Mucosa of descending colon (tissue), 3 donors: Measurements from ENCODE around the gene DCC. TPM values are rescaled to one million over a fixed set of nuclear protein-coding genes. Genes with fewer than 3 reads are reported as not detected.

Experiments used
- ATAC-seq: fragments of 200-7000 bp; cut with Tn5 transposase; one replicate; pipeline ENCODE4 v1.9.1; 2020; ENCODE audit warnings: mild to moderate bottlenecking, moderate library complexity
- DNase-seq, 3 donors: peaks; one replicate each; pipeline ENCODE4 v3.0.0-alpha.2; 2020
- H3K36me3 ChIP-seq: fragments of 200-600 bp; one replicate; pipeline ENCODE4 v1.8.0; 2021; ENCODE audit warnings: low read depth, mild to moderate bottlenecking
- H3K4me1 ChIP-seq: fragments of 200-600 bp; one replicate; pipeline ENCODE4 v1.8.0; 2021; ENCODE audit warnings: low read depth, mild to moderate bottlenecking
- H3K4me3 ChIP-seq: fragments of 200-600 bp; one replicate; pipeline ENCODE4 v1.8.0; 2021; ENCODE audit warnings: mild to moderate bottlenecking
- H3K9me3 ChIP-seq: fragments of 200-600 bp; one replicate; pipeline ENCODE4 v1.8.0; 2021; ENCODE audit warnings: mild to moderate bottlenecking
- intact Hi-C, 2 donors: fragments of 100-400 bp; cut with DNase I in 1 of 2; cut with micrococcal nuclease in 1 of 2; formaldehyde crosslinking; loops; one replicate each; pipeline versions ENCODE4 v1.11.0 to v1.11.1; 2022; cut with DNase I, micrococcal nuclease
- total RNA-seq, 3 donors: library from RNA; stranded (reverse); fragmentation: NEBNext Ultra II Directional in 2 of 3; extraction: Animal tissue kit (Norgen Biotek cat#: 25700) in 2 of 3; gene quantifications; one replicate each; pipeline versions ENCODE4 v1.2.1 to v1.2.4, GENCODE V29; 2021 to 2023
- TF ChIP-seq, protein P1 (sequence below): fragments of 200-600 bp; IDR thresholded peaks from one replicate; pipeline ENCODE4 v1.8.0; 2022; ENCODE audit warnings: antibody characterized with exemption, mild to moderate bottlenecking
- donor health status: DM: no; HTN: no; CAD: no; lungs with moderate emphysema.
- donor health status: DM: no; HTN: no; CAD: no.
- donor health status: DM: no; HTN: yes; CAD: no.

Gene DCC
- total RNA-seq, 3 donors from 2014 or later = 0.26 to 1.3 (median 0.34) TPM

DNA sequence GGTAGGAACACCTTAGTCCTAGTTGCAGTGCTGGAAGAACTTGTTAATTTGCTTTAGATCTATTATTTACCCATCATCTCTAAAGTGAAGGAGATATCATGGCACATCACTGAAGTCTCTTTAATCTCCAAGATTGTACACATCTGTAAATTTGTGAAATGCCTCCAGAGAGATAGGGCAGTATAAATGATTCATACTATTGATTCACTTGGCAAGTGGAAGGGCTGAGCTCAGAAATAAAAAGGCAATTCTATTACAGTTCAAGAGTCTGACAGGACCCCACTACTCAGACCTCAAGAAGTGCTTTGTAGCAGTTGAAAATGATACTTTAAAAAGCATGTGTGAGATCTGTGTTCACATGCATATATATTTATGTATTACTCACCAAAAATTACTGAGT is 489.3 kb downstream of the DCC start:
- TF ChIP-seq, protein P1, sequence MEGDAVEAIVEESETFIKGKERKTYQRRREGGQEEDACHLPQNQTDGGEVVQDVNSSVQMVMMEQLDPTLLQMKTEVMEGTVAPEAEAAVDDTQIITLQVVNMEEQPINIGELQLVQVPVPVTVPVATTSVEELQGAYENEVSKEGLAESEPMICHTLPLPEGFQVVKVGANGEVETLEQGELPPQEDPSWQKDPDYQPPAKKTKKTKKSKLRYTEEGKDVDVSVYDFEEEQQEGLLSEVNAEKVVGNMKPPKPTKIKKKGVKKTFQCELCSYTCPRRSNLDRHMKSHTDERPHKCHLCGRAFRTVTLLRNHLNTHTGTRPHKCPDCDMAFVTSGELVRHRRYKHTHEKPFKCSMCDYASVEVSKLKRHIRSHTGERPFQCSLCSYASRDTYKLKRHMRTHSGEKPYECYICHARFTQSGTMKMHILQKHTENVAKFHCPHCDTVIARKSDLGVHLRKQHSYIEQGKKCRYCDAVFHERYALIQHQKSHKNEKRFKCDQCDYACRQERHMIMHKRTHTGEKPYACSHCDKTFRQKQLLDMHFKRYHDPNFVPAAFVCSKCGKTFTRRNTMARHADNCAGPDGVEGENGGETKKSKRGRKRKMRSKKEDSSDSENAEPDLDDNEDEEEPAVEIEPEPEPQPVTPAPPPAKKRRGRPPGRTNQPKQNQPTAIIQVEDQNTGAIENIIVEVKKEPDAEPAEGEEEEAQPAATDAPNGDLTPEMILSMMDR = no peak
- DNase-seq (no peak), ATAC-seq (no peak)
- Histone ChIP-seq H3K4me3 (no peak overlapping the region), H3K36me3 (no peaks in the 10 kb centered on the region), H3K4me1 (no peaks in the 10 kb centered on the region), H3K9me3 (no peaks in the 10 kb centered on the region)
- intact Hi-C loops = no loop called here

DNA sequence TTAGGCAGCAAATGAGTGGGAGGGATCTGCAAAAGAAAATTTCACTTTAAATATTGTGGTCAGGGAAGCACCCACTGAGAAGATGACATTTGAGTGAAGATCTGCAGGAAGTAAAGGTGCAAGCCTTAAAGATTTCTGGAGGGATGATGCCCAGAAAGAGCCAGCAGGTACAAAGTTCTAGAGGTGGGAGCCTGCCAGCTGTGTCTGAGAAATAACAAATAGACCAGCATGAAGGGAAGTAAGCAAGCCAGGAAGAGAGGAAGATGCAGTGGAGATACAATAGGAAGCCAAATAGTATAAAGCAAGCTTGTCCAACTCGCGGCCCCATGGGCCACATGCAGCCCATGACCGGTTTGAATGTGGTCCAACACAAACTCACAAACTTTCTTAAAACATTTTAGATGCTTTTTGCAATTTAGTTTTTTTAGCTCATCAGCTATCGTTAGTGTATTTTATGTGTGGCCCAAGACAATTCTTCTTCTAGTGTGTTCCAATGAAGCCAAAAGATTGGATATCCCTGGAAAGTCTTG is 489.9 kb downstream of the DCC start:
- intact Hi-C loops = no loop called here
- no peak for DNase-seq
- H3K4me3 ChIP-seq = no peak overlapping the region
- H3K36me3 ChIP-seq = no peaks in the 10 kb centered on the region
- TF ChIP-seq, protein P1 = no peak
- ATAC-seq = no peak
- H3K9me3 ChIP-seq = no peaks in the 10 kb centered on the region
- no peaks in the 10 kb centered on the region for H3K4me1 ChIP-seq

DNA sequence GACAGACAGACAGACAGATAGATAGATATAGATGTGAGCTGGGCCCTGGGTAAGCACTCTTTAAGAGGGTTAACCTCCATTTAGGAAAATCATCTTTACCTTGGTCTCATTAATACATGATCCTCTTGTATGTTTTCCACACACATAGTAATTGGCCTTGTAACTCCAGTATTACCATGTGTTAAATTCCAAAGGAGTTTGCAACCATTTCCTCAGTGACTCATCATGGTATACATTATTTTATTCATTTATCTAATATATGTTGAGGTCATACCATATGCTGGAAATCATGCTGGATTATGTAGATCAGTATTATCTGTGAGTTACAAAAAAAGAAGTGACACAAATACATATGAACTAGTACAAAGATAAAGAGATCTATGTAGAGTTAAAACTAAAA is 504.3 kb downstream of the DCC start:
- TF ChIP-seq, protein P1 = no peak
- H3K9me3 ChIP-seq = no peaks in the 10 kb centered on the region
- intact Hi-C loops = no loop called here
- no peak overlapping the region for H3K4me3 ChIP-seq
- no peaks in the 10 kb centered on the region for H3K36me3 ChIP-seq
- H3K4me1 ChIP-seq = no peaks in the 10 kb centered on the region
- DNase-seq (no peak), ATAC-seq (no peak)

DNA sequence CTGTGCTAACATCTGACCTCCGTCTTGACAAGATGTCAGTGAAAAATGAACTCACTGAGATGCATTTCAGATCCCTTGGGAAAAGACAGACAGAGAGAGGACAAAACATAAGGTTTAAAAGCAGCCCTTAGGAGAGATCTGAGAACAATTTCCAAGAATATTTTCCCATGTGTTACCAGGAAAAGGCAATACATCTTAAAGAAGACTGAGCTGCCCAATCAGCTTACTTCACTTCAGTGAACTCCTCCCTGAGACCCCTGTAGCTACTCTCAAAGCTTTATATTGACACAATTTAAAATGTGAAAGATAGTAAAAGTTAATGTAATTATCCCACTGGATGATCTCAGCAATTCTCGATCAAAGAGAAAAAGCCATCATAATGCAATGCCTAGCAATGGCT is 505.0 kb downstream of the DCC start:
- intact Hi-C loops = no loop called here
- DNase-seq (no peak), ATAC-seq (no peak)
- TF ChIP-seq, protein P1 = no peak
- H3K36me3 ChIP-seq = no peaks in the 10 kb centered on the region
- H3K4me3 ChIP-seq = no peak overlapping the region
- H3K9me3 ChIP-seq = no peaks in the 10 kb centered on the region
- no peaks in the 10 kb centered on the region for H3K4me1 ChIP-seq

DNA sequence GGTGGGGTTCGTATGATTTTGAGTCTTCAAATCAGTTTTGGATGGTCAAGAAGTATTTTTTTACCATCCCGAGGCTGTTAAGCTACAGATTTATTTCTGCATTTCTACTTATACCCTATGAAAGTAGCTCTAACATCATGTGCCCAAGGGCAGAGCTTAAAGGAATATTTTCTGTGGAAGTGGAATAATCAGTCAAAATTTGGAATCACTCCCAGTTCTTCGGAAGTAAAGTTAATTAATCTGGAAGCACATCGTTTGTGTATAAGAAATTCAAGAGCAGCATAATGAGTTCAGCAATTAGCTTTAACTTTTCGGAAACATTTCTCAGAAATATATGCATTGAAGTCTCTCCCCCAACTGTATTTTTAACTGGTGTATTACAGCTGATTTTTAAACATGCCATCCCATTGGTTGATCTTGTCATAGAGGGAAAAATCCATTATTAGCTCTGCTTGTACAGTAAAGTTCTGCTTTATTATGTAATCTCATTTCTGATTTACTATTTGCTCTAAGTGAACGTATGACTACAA is 510.1 kb downstream of the DCC start:
- ATAC-seq = no peak
- intact Hi-C loops = no loop called here

More for the DNA sequence above, 510.1 kb downstream of the DCC start:
- TF ChIP-seq, protein P1 = no peak
- H3K4me1 ChIP-seq = no peaks in the 10 kb centered on the region
- H3K4me3 ChIP-seq = no peak overlapping the region
- no peaks in the 10 kb centered on the region for H3K36me3 ChIP-seq
- no peaks in the 10 kb centered on the region for H3K9me3 ChIP-seq
- DNase-seq = no peak
